ENCODE measurements around the gene IKZF1.
"Not testable (repeated sequence)": the region's sequence is repeated elsewhere in the genome, so short reads cannot be mapped to it uniquely, and the experiment has no call there.

IKZF1 gene

GRCh38 chr7:50335795-50336754 is 31.6 kb downstream of the IKZF1 start:
- peak; percentile 83 for DNase-seq

GRCh38 chr7:50336894-50337703 is 32.6 kb downstream of the IKZF1 start:
- DNase-seq: no peak

- not testable (repeated sequence) for DNase-seq
These were observed 35.0 kb downstream of the IKZF1 start for GRCh38 chr7:50339472-50339871.

- peak; percentile 64 for DNase-seq
These were observed 35.5 kb downstream of the IKZF1 start for GRCh38 chr7:50339990-50340500.

- no peak for DNase-seq
These were observed 37.2 kb downstream of the IKZF1 start for GRCh38 chr7:50341724-50342123.

- peak; percentile 67 for DNase-seq
These were observed 38.1 kb downstream of the IKZF1 start for GRCh38 chr7:50342616-50343114.

- DNase-seq: no peak
These were observed 42.3 kb downstream of the IKZF1 start for GRCh38 chr7:50346545-50347497.

GRCh38 chr7:50347693-50348092 is 43.2 kb downstream of the IKZF1 start:
- no peak for DNase-seq

- DNase-seq: no peak
These were observed 44.1 kb downstream of the IKZF1 start for GRCh38 chr7:50348469-50349162.

GRCh38 chr7:50349399-50349798 is 44.9 kb downstream of the IKZF1 start:
- DNase-seq: no peak

- peak; percentile 70 for DNase-seq
These were observed 45.7 kb downstream of the IKZF1 start for GRCh38 chr7:50349963-50350944.

- no peak for DNase-seq
These were observed 46.8 kb downstream of the IKZF1 start for GRCh38 chr7:50351267-50351666.

- DNase-seq: no peak
These were observed 47.8 kb downstream of the IKZF1 start for GRCh38 chr7:50352282-50352681.

GRCh38 chr7:50352751-50353150 is 48.2 kb downstream of the IKZF1 start:
- no peak for DNase-seq

- DNase-seq: no peak
These were observed 48.7 kb downstream of the IKZF1 start for GRCh38 chr7:50353201-50353600.

- DNase-seq: no peak
These were observed 49.5 kb downstream of the IKZF1 start for GRCh38 chr7:50353894-50354595.

- no peak for DNase-seq
These were observed 51.3 kb downstream of the IKZF1 start for GRCh38 chr7:50355817-50356178.

GRCh38 chr7:50356212-50356944 is 51.9 kb downstream of the IKZF1 start:
- no peak for DNase-seq

GRCh38 chr7:50356945-50357268 is 52.4 kb downstream of the IKZF1 start:
- DNase-seq: no peak

Data from activated T-cell treated with anti-CD3 and anti-CD28 coated beads, Interleukin-2, amount 50 U/mL, for 1 hour (primary cell).